BJ (cell line): ENCODE results near the gene C5orf22. TPM values are rescaled to one million over a fixed set of nuclear protein-coding genes. Genes with fewer than 3 reads are reported as not detected.

Source experiments
- CTCF ChIA-PET: fragments of 350-600 bp; formaldehyde crosslinking; extraction: SDS; loops from one replicate; lab custom pipeline; 2021; ENCODE audit warnings: antibody characterized with exemption, inconsistent platforms; lab: Yijun Ruan, JAX
- POLR2A ChIA-PET: fragments of 300-600 bp; sonication (Branson Sonifier 250); formaldehyde crosslinking; extraction: SDS; loops from one replicate; lab custom pipeline; 2021; ENCODE audit warnings: antibody characterized with exemption; lab: Charles Lee
- DNase-seq: peaks from one replicate; pipeline ENCODE4 v3.0.0-alpha.2; 2011; ENCODE audit warnings: low read depth
- H3K27me3 ChIP-seq: 2 replicates; pipeline ENCODE4 v1.6.0; 2011; ENCODE audit warnings: low read length; ENCODE audit not compliant: control insufficient read depth, insufficient read depth
- H3K36me3 ChIP-seq: 2 replicates; pipeline ENCODE4 v1.5.1; 2011; ENCODE audit warnings: low read length; ENCODE audit not compliant: control insufficient read depth, insufficient read depth
- H3K4me3 ChIP-seq: 2 replicates; pipeline ENCODE4 v1.5.1; 2011; ENCODE audit warnings: low read depth, mild to moderate bottlenecking, control low read depth, low read length
- polyA plus RNA-seq: library from polyadenylated mRNA; depleted of rRNA; stranded (reverse); fragments of >200 nt; gene quantifications from 2 replicates; pipeline ENCODE4 v1.2.3, GENCODE V29; 2011
- TF ChIP-seq, protein P1 (sequence below): IDR thresholded peaks from 2 replicates; pipeline ENCODE4 v1.5.1; 2011; ENCODE audit warnings: low read depth, mild to moderate bottlenecking, control low read depth, inconsistent platforms, low read length, moderate library complexity; ENCODE audit not compliant: insufficient read depth

Gene C5orf22
- polyA plus RNA-seq, 1 experiment: 9.8 TPM

DNA sequence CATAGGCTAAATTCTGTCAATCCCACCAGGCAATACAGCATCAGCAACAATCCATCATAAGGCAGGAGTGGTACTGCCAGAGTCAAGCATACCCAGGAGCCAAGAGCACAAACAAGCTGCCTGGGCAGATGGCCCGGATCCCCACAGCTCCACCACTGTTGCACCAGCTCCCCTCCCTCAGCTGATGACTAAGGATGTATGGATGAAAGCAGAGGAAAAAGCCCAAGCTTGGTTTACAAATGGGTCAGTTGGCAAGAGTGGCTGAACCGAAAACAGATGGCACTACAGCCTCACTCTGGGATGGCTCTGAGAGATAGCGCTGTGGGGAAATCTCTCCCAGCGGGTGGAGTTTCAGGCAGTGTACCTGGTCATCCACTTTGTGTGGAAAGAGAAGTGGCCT is 29.6 kb upstream of the C5orf22 start:
- CTCF ChIA-PET: interaction anchor here (1.2 kb wide), 1 partner anchor 10 kb away, joined by 3 read pairs; no protein-coding TSS in a partner anchor

DNA sequence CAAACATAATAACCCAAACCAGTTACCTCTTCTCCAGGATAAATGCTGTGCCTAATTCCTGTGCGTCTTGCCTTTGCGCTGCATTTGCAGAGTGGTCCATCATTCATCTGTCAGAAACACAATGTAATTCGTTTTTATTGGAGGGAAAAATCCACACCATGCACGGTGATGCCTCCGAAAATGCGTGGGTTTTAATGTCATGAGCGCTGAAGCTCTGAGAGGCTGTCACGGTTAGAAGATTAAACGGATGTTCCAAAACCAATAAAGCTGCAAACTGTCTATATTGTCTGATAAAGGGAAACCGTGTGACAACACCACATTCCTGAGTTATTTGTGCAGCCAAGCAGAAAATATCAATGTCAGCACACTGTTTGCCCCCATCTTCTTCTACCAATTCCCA is 27.6 kb upstream of the C5orf22 start:
- Histone ChIP-seq H3K27me3 (no peaks in the 10 kb centered on the region), H3K36me3 (peaks cover 16% of the 10 kb centered on the region), H3K4me3 (no peak overlapping the region)
- TF ChIP-seq, protein P1, sequence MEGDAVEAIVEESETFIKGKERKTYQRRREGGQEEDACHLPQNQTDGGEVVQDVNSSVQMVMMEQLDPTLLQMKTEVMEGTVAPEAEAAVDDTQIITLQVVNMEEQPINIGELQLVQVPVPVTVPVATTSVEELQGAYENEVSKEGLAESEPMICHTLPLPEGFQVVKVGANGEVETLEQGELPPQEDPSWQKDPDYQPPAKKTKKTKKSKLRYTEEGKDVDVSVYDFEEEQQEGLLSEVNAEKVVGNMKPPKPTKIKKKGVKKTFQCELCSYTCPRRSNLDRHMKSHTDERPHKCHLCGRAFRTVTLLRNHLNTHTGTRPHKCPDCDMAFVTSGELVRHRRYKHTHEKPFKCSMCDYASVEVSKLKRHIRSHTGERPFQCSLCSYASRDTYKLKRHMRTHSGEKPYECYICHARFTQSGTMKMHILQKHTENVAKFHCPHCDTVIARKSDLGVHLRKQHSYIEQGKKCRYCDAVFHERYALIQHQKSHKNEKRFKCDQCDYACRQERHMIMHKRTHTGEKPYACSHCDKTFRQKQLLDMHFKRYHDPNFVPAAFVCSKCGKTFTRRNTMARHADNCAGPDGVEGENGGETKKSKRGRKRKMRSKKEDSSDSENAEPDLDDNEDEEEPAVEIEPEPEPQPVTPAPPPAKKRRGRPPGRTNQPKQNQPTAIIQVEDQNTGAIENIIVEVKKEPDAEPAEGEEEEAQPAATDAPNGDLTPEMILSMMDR: no peak
- ChIA-PET POLR2A (no interaction called here), CTCF (interaction anchor here (1.8 kb wide), 1 partner anchor 18 kb away, joined by 6 read pairs; no protein-coding TSS in a partner anchor)
- no peak for DNase-seq

More for the DNA sequence above, 29.6 kb upstream of the C5orf22 start:
- POLR2A ChIA-PET: no interaction called here
- Histone ChIP-seq H3K4me3 (no peak overlapping the region), H3K36me3 (peaks cover 12% of the 10 kb centered on the region), H3K27me3 (no peaks in the 10 kb centered on the region)
- TF ChIP-seq, protein P1: no peak
- no peak for DNase-seq

DNA sequence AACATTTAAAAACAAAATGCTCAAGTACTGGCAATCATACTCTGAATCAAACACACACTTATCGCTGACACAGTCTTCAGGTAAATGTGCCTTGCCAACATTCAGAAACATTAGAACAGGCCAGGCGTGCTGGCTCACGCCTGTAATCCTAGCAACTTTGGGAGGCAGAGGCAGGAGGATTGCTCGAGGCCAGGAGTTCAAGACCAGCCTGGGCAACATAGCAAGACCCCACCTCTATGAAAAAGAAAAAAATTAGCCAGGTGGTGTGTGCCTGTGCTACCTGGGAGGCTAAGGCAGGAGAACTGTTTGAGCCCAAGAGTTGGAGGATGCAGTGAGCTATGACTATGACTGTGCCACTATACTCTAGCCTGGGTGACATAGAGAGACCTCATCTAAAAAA is 20.8 kb upstream of the C5orf22 start:
- ChIA-PET POLR2A (no interaction called here), CTCF (no interaction called here)
- no peaks in the 10 kb centered on the region for H3K27me3 ChIP-seq
- H3K4me3 ChIP-seq: no peak overlapping the region
- no peak for DNase-seq
- H3K36me3 ChIP-seq: peaks cover 26% of the 10 kb centered on the region
- TF ChIP-seq, protein P1: no peak

DNA sequence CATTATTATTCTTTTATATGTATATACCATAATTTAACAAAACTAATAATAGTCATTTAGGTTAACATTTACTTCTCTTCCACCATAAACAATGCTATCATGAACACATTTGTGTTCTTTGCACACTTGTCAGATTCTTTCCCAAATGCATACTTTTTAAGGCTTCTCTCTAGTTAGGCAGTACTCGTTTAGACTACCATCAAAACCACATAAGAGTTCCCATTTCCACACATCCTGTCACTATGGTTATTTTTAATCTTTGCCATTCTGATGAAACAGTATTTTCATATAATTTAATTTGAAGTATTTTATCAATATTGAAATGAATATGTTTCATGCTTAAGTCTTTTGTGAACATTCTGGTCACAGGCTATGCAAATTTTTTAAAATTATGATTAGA is 15.3 kb upstream of the C5orf22 start:
- TF ChIP-seq, protein P1: no peak

DNA sequence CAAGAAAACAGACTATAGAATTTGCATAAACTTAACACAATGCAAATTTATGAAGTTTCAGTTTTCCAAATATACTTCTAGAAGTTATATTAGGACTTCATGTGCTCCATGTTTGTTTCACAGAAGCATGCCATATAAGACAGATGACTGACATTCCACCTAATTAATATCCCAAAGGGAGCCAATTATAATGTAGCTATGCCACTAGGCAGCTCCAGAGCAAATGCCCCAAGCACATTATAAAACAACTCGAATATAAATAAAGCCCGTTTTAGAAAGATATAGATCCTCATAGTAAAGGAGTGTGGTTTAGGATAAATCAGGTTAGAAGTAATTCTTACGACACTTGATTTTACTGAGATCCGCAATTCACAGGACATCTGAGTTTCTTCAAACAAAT is 9.1 kb upstream of the C5orf22 start:
- no peak overlapping the region for H3K4me3 ChIP-seq
- ChIA-PET POLR2A (no interaction called here), CTCF (no interaction called here)
- H3K27me3 ChIP-seq: no peaks in the 10 kb centered on the region
- TF ChIP-seq, protein P1: no peak
- no peak for DNase-seq
- peaks cover 13% of the 10 kb centered on the region for H3K36me3 ChIP-seq

More for the DNA sequence above, 15.3 kb upstream of the C5orf22 start:
- Histone ChIP-seq H3K36me3 (peaks cover 14% of the 10 kb centered on the region), H3K4me3 (no peak overlapping the region), H3K27me3 (no peaks in the 10 kb centered on the region)
- CTCF ChIA-PET: no interaction called here
- DNase-seq: no peak
- POLR2A ChIA-PET: no interaction called here
